Stimulated activated CD4-positive, alpha-beta T cell treated with anti-CD3 and anti-CD28 coated beads, TNF-alpha, amount 100 ng/mL, for 4 hours (primary cell): ENCODE results near the gene GABRB2.

ENCODE experiments used
- DNase-seq, 3 experiments: peaks; one replicate each; pipeline ENCODE4 v3.0.0-alpha.2; 2020; ENCODE audit warnings: low read depth in 3 of 3

The GABRB2 gene

GRCh38 chr5:161471211-161471950, 75.1 kb downstream of the GABRB2 start:
- no peak for DNase-seq

GRCh38 chr5:161467703-161468102, 78.8 kb downstream of the GABRB2 start:
- DNase-seq, result no peak

- DNase-seq, result no peak
These were observed 85.8 kb downstream of the GABRB2 start for GRCh38 chr5:161460741-161461140.

- DNase-seq, result no peak
These were observed 99.9 kb downstream of the GABRB2 start for GRCh38 chr5:161446655-161447054.

- no peak for DNase-seq
These were observed 104.1 kb downstream of the GABRB2 start for GRCh38 chr5:161442471-161442870.

GRCh38 chr5:161432798-161433197, 113.7 kb downstream of the GABRB2 start:
- DNase-seq, result no peak

- DNase-seq, result no peak
These were observed 114.6 kb downstream of the GABRB2 start for GRCh38 chr5:161431963-161432362.

GRCh38 chr5:161421067-161421466, 125.5 kb downstream of the GABRB2 start:
- DNase-seq, result no peak

GRCh38 chr5:161420521-161420920, 126.0 kb downstream of the GABRB2 start:
- DNase-seq, result no peak

- no peak for DNase-seq
These were observed 131.6 kb downstream of the GABRB2 start for GRCh38 chr5:161414896-161415295.

- DNase-seq, result no peak
These were observed 132.5 kb downstream of the GABRB2 start for GRCh38 chr5:161414037-161414436.

- no peak for DNase-seq
These were observed 133.7 kb downstream of the GABRB2 start for GRCh38 chr5:161412792-161413191.

- DNase-seq, result no peak
These were observed 135.4 kb downstream of the GABRB2 start for GRCh38 chr5:161411156-161411555.

GRCh38 chr5:161410640-161411039, 135.9 kb downstream of the GABRB2 start:
- no peak for DNase-seq

- DNase-seq, result no peak
These were observed 137.1 kb downstream of the GABRB2 start for GRCh38 chr5:161409471-161409870.

- no peak for DNase-seq
These were observed 139.6 kb downstream of the GABRB2 start for GRCh38 chr5:161406880-161407279.

- DNase-seq, result no peak
These were observed 142.5 kb downstream of the GABRB2 start for GRCh38 chr5:161403996-161404395.

GRCh38 chr5:161403121-161403520, 143.4 kb downstream of the GABRB2 start:
- DNase-seq, result no peak

GRCh38 chr5:161400583-161400982, 145.9 kb downstream of the GABRB2 start:
- no peak for DNase-seq

- DNase-seq, result no peak
These were observed 146.4 kb downstream of the GABRB2 start for GRCh38 chr5:161399996-161400562.

- DNase-seq, result no peak
These were observed 149.1 kb downstream of the GABRB2 start for GRCh38 chr5:161397448-161397847.

GRCh38 chr5:161396171-161396570, 150.4 kb downstream of the GABRB2 start:
- DNase-seq, result no peak

- no peak for DNase-seq
These were observed 154.8 kb downstream of the GABRB2 start for GRCh38 chr5:161391724-161392123.

GRCh38 chr5:161391016-161391415, 155.5 kb downstream of the GABRB2 start:
- no peak for DNase-seq
